Aorta (tissue), 5 donors: Measurements from ENCODE around the gene TMEM9. TPM values are rescaled to one million over a fixed set of nuclear protein-coding genes. Genes with fewer than 3 reads are reported as not detected.

Experiments used
- ATAC-seq: fragments of 200-7000 bp; cut with Tn5 transposase; one replicate; pipeline ENCODE4 v1.9.1; 2022; ENCODE audit warnings: moderate library complexity; ENCODE audit not compliant: low FRiP score
- DNase-seq, 2 donors: peaks; one replicate each; pipeline ENCODE4 v3.0.0-alpha.2; 2020
- H3K27ac ChIP-seq, 2 donors: one replicate each; pipeline ENCODE4 v1.5.1; 2013; ENCODE audit warnings: low read length in 2 of 2, mild to moderate bottlenecking in 2 of 2, moderate library complexity in 2 of 2, control low read depth in 1 of 2, inconsistent platforms in 1 of 2, low read depth in 1 of 2
- H3K27me3 ChIP-seq, 2 donors: one replicate each; pipeline ENCODE4 v1.6.1; 2013; ENCODE audit warnings: control low read depth in 1 of 2, low read length in 1 of 2, mild to moderate bottlenecking in 1 of 2, moderate library complexity in 1 of 2; ENCODE audit not compliant: insufficient read depth in 2 of 2, control insufficient read depth in 1 of 2
- H3K36me3 ChIP-seq, 2 donors: one replicate each; pipeline ENCODE4 v1.6.1; 2013; ENCODE audit warnings: control low read depth in 1 of 2, low read length in 1 of 2, mild to moderate bottlenecking in 1 of 2; ENCODE audit not compliant: insufficient read depth in 2 of 2, control insufficient read depth in 1 of 2
- H3K4me1 ChIP-seq, 2 donors: one replicate each; pipeline ENCODE4 v1.6.1; 2013; ENCODE audit warnings: low read length in 2 of 2, control low read depth in 1 of 2, mild to moderate bottlenecking in 1 of 2, moderate library complexity in 1 of 2; ENCODE audit not compliant: insufficient read depth in 2 of 2, control insufficient read depth in 1 of 2
- H3K4me3 ChIP-seq, 2 donors: one replicate each; pipeline ENCODE4 v1.5.1; 2013; ENCODE audit warnings: low read length in 2 of 2, control low read depth in 1 of 2, mild to moderate bottlenecking in 1 of 2
- H3K9me3 ChIP-seq: one replicate; pipeline ENCODE4 v1.6.1; 2013; ENCODE audit warnings: mild to moderate bottlenecking, low read length; ENCODE audit not compliant: control insufficient read depth
- WGBS, 2 donors: extraction: QIAGEN DNeasy Blood & Tissue Kit; methylation state at CpG; one replicate each; pipeline ENCODE4 v1.1.7; 2013; 5-methylcytosine and 5-hydroxymethylcytosine counted together
- intact Hi-C, 2 donors: fragments of 100-400 bp; cut with DNase I; formaldehyde crosslinking; loops; one replicate each; pipeline versions ENCODE4 v1.14.2 to v1.15.0; 2022
- polyA plus RNA-seq, 2 donors: library from polyadenylated mRNA; stranded (reverse); fragments of 200-250 nt; gene quantifications; one replicate each; pipeline ENCODE4 v1.2.3, GENCODE V29; 2013
- total RNA-seq, 2 donors: library from RNA; stranded (reverse); fragmentation: NEBNext Ultra II Directional; extraction: Animal tissue kit (Norgen Biotek cat#: 25700); gene quantifications; one replicate each; pipeline ENCODE4 v1.2.1, GENCODE V29; 2021
- donor health status: healthy with polysubstance abuse.
- donor health status: Bipolar disorder and iron deficiency.
- donor health status: DM: no; HTN: no; CAD: no.
- donor health status: DM: no; HTN: no; CAD: no.
- donor health status: DM: yes; HTN: yes; CAD: no.

The TMEM9 gene
- total and polyA plus RNA-seq, 4 donors, result 36.3 to 77.7 (median 45.2) TPM

- no peaks in the 10 kb centered on the region for H3K9me3 ChIP-seq
- H3K4me1 ChIP-seq, result no peaks in the 10 kb centered on the region
- no peak overlapping the region for H3K27ac ChIP-seq
- no peak overlapping the region for H3K4me3 ChIP-seq
- H3K36me3 ChIP-seq, result peaks cover 0 to 5% of the 10 kb centered on the region in 2 donors
- DNase-seq (no peak), ATAC-seq (no peak)
- intact Hi-C loops, result no loop called here
- no peaks in the 10 kb centered on the region for H3K27me3 ChIP-seq
- 79 to 96% methylated on average over 3 of the region's 3 CpGs for WGBS, 2 donors
Measured at GRCh38 chr1:201145132-201145531, 9.1 kb downstream of the TMEM9 start.

GRCh38 chr1:201144701-201145100 lies 9.6 kb downstream of the TMEM9 start:
- intact Hi-C loops, result no loop called here
- no peak for DNase-seq
- no peaks in the 10 kb centered on the region for H3K4me1 ChIP-seq
- no peak overlapping the region for H3K4me3 ChIP-seq
- ATAC-seq, result no peak
- H3K27me3 ChIP-seq, result no peaks in the 10 kb centered on the region
- whole genome bisulfite sequencing, 2 donors, result 72 to 86% methylated on average over 5 of the region's 5 CpGs
- no peaks in the 10 kb centered on the region for H3K9me3 ChIP-seq
- peaks cover 0 to 5% of the 10 kb centered on the region in 2 donors for H3K36me3 ChIP-seq
- H3K27ac ChIP-seq, result no peak overlapping the region

GRCh38 chr1:201143726-201144635 lies 10.3 kb downstream of the TMEM9 start:
- Histone ChIP-seq H3K27me3 (no peaks in the 10 kb centered on the region), H3K4me3 (no peak overlapping the region), H3K9me3 (no peaks in the 10 kb centered on the region), H3K4me1 (no peaks in the 10 kb centered on the region), H3K27ac (no peak overlapping the region), H3K36me3 (peaks cover 0 to 5% of the 10 kb centered on the region in 2 donors)
- DNase-seq (no peak), ATAC-seq (no peak)
- intact Hi-C loops, result no loop called here
- WGBS, 2 donors, result 87 to 88% methylated on average over 18 of the region's 18 CpGs

- ATAC-seq, result no peak
- Histone ChIP-seq H3K27me3 (no peaks in the 10 kb centered on the region), H3K4me3 (no peak overlapping the region), H3K27ac (no peak overlapping the region), H3K9me3 (no peaks in the 10 kb centered on the region), H3K4me1 (peaks cover 0 to under 1% of the 10 kb centered on the region in 2 donors), H3K36me3 (peaks cover 0 to 5% of the 10 kb centered on the region in 2 donors)
- intact Hi-C loops, result no loop called here
- DNase-seq, result peak in 1 of 2 donors; percentile 14
- 85% methylated on average over 16 of the region's 16 CpGs for WGBS, 2 donors
Measured at GRCh38 chr1:201142849-201143725, 11.2 kb downstream of the TMEM9 start.

GRCh38 chr1:201142011-201142848 lies 12.0 kb downstream of the TMEM9 start:
- Histone ChIP-seq H3K27ac (no peak overlapping the region), H3K9me3 (no peaks in the 10 kb centered on the region), H3K36me3 (peaks cover 0 to 5% of the 10 kb centered on the region in 2 donors), H3K27me3 (no peaks in the 10 kb centered on the region), H3K4me1 (peaks cover 0 to 5% of the 10 kb centered on the region in 2 donors), H3K4me3 (no peak overlapping the region)
- intact Hi-C loops, result no loop called here
- 80 to 86% methylated on average over 16 of the region's 16 CpGs for WGBS, 2 donors
- peak; percentile 19 for ATAC-seq
- DNase-seq, result peak in 1 of 2 donors; percentile 76

GRCh38 chr1:201141418-201141817 lies 12.9 kb downstream of the TMEM9 start:
- no peak for ATAC-seq
- Histone ChIP-seq H3K9me3 (no peaks in the 10 kb centered on the region), H3K36me3 (peaks cover 0 to 3% of the 10 kb centered on the region in 2 donors), H3K27ac (no peak overlapping the region), H3K4me1 (peaks cover 0 to 5% of the 10 kb centered on the region in 2 donors), H3K4me3 (no peak overlapping the region), H3K27me3 (no peaks in the 10 kb centered on the region)
- intact Hi-C loops, result no loop called here
- 97 to 98% methylated on average over 5 of the region's 5 CpGs for WGBS, 2 donors
- DNase-seq, result peak in 1 of 2 donors; percentile 56

GRCh38 chr1:201140941-201141260 lies 13.4 kb downstream of the TMEM9 start:
- Histone ChIP-seq H3K9me3 (no peaks in the 10 kb centered on the region), H3K4me1 (peaks cover 0 to 5% of the 10 kb centered on the region in 2 donors), H3K27me3 (no peaks in the 10 kb centered on the region), H3K36me3 (peaks cover 0 to 3% of the 10 kb centered on the region in 2 donors), H3K27ac (no peak overlapping the region), H3K4me3 (no peak overlapping the region)
- ATAC-seq (no peak), DNase-seq (peak in 1 of 2 donors; percentile 25)
- WGBS, 2 donors, result 92 to 94% methylated on average over 8 of the region's 8 CpGs
- intact Hi-C loops, result no loop called here
